HG02840 (cell line): ENCODE measurements around the gene CLOCK.
A peak's percentile ranks its signal among the peaks of the same experiment; 100 is the strongest.

Source experiments
- ATAC-seq: cut with Tn5 transposase; IDR thresholded peaks from one replicate; pipeline ENCODE4 v1.9.1; 2021; ENCODE audit warnings: mild to moderate bottlenecking, moderate library complexity, moderate number of reproducible peaks; ENCODE audit not compliant: unreplicated experiment, low FRiP score

Gene CLOCK

DNA sequence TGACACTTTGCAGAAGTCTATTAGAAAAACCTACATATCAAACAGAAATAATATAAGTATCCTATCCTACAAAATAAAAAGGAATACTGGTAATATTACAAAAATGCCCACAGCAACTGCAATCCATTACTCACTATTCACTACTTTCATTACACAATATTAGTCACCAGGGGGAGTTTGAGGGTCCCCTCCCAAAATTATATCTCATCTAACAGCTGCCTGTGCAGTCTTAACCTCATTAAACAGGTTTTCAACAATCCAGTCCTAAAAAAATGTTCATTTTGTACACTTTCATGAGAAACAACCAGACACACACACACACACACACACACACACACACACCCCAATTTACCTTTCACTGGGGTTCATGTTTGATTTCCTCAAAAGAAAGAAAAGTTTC is 2.9 kb downstream of the CLOCK start:
- ATAC-seq = no peak

GRCh38 chr4:55540271-55540670 is 6.4 kb downstream of the CLOCK start:
- ATAC-seq = no peak

GRCh38 chr4:55539658-55540057 is 7.1 kb downstream of the CLOCK start:
- no peak for ATAC-seq

GRCh38 chr4:55538531-55538930 is 8.2 kb downstream of the CLOCK start:
- no peak for ATAC-seq

DNA sequence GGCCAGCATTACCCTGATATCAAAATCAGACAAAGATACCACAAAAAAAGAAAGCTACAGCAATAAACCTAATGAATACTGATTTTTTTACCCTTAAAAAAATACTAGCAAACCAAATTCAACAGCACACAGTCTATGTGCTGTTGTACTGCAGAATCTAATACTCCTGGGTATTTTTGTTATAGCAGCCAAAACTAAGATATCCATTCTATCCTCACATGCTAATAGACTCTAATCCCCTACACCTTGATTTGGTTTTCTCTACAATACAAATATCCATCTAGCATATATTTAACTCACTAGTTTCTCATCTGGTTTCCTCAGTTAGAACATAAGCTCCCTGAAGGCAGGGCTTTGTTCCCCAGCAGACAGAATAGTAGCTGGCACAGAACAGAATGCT is 12.4 kb downstream of the CLOCK start:
- ATAC-seq = no peak

DNA sequence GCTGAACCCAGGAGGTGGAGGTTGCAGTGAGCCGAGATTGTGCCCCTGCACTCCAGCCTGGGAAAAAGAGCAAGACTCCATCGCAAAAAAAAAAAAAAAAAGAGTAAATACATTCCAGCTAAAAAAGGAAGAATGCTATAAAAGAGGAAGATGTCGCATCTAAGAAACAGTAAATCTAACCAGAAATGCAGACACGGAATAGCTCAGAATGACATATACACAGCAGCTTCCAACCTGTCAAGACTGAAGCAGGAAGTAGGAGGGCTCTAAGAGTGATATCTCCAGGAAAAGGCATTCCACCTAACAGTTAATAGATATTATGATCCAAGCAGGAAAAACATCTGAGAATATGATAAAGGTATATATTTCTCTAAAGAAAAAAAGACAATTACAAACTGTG is 16.0 kb downstream of the CLOCK start:
- no peak for ATAC-seq

- ATAC-seq = no peak
These were observed 16.5 kb downstream of the CLOCK start for GRCh38 chr4:55530167-55530566.

GRCh38 chr4:55528491-55528890 is 18.2 kb downstream of the CLOCK start:
- no peak for ATAC-seq

DNA sequence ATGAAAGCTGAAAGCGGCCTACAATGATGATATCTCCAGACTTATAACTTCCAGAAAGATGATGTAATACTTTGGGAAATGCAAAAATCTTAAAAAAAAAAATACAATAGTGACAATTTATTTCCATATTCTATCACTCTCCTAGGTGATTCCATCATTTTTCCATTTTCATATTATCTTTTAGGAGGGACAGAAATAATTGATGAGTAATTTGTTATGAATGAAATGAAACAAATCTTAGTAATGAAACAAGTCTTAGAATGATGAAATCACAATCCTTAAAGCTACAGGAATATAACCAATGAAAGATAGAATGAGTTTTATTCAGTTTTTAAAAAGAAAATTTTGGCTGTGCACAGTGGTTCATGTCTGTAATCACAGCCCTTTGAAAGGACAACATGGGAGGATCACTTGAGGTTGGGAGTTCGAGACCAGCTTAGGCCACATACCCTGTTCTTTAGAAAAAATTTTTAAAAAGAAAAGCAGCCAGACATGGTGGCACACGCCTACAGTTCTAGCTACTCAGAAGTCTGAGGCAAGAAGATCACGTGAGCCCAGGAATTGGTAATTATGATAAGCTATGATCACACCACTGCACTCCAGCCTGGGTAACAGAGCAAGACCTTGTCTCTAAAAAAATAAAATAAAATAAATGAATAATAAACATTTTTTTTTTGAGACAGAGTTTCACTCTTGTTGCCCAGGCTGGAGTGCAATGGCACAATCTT is 21.7 kb downstream of the CLOCK start:
- ATAC-seq = no peak

DNA sequence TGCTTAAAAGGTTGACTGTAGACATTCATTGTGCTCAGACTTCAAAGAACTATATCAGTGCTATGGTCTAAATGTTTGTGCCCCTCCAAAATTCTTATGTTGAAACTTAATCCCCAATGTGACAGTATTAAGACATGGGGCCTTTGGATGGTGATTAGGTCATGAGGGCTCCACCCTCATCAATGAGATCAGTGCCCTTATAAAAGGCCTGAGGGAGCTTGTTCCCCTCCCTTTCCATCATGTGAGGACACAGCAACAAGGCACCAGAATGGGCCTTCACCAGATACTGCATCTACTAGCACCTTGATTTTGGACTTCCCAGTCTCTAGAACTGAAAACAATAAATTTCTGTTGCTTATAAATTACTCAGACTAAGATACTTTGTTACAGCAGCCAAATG is 28.3 kb downstream of the CLOCK start:
- ATAC-seq = no peak

DNA sequence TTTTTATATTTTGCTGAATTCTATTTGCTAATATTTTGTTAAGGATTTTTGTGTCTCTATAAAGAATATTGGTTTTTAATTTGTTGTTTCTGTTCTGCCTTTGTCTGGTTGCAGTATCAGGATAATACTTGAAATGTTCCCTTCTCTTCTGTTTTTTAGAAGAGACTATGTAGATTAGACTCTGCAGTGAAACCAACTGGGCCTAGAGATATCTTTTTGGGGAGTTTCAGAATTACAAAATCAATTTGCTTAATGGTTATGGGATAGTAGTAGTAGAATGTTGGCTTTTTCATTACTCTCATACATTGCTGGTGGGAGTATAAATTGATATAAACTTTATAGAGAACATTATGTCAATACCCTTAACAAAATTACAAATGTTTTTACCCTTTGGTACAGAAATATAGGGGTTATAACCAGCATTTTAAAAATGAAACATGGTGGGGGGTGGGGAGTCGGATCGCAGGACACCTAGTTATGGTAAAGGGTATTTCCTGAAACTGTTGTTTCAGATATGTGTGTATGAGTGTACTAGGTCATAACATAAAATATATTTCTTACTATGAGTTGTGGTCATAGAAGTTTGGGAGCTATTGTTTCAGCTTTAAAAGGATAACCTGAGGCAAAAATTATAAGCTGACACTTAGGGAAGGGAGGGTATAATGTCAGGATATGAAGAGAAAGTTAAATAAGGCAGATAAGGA is 29.0 kb downstream of the CLOCK start:
- peak; percentile 68 for ATAC-seq

- ATAC-seq = no peak
These were observed 33.7 kb downstream of the CLOCK start for GRCh38 chr4:55512922-55513571.

GRCh38 chr4:55512077-55512476 is 34.6 kb downstream of the CLOCK start:
- no peak for ATAC-seq

- no peak for ATAC-seq
These were observed 36.0 kb downstream of the CLOCK start for GRCh38 chr4:55510685-55511084.

DNA sequence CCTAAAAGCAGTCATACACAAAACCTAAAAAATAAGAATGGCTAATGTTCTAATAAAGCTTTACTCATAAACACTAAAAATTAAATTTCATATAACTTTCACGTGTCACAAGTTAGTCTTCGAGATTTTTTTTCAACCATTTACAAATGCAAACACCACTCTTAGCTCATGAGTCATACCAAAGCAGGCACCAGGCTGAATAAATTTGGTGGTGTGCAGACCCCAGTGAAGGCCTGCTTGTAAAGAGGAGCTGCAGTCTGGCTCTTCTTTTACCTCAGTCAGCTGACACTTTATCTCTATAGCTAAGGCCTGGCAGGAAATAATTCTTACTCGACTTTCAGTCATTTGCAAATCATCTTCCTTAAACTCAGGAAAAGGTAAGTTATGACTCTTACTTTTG is 37.4 kb downstream of the CLOCK start:
- no peak for ATAC-seq

- ATAC-seq = no peak
These were observed 39.1 kb downstream of the CLOCK start for GRCh38 chr4:55507612-55508011.

DNA sequence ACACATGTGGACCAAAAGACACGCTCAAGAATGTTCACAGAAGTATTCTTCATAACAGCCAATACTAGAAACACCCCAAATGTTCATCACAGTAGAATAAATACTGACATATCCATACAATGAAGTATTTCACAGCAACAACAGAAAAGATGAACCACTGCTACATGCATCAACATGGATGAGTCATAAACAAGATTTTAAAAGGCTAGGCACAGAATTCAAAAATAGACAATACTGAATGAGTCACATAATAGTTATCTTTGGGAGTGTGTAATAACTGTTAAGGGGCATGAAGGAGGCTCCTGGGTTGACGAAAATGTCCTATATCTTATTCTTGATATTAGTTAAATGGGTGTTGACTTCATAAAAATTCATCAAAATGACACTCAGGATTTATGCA is 43.5 kb downstream of the CLOCK start:
- no peak for ATAC-seq

DNA sequence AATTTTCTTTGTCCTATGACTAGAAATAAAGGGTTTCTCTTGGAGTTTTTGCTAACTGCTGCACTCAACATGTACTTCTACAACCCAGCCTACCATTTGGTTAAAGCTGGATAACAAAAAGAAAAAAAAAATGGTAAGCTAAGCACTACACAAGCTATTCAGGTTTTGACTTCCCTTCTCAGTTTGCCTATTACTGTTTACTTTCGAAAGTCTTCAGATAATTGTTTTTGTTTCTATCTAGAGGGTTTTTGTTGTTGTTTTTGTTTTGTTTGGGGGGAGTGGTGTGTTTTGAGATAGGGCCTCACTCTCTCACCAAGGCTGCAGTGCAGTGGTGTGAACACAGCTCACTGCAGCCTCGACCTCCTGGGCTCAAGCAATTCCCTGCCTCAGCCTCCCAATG is 46.6 kb downstream of the CLOCK start:
- no peak for ATAC-seq

DNA sequence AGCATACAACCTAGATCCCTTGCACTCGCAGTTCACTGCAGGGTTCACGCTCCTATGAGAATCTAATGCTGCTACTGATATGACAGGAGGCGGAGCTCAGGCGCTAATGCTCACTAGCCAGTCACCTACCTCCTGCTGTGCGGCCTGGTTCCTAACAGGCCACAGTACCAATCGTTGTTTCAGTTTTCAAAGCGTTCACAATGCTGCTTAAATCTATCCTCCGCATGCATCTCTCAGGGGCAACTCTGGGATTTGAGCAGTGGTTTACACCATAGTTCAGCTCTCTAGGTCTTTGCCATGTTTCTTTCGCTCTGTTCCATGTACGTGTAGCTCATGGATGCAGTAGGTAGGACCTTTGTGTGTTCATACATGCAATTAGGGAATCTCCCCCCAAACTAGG is 47.2 kb downstream of the CLOCK start:
- ATAC-seq = no peak

GRCh38 chr4:55498051-55498450 is 48.7 kb downstream of the CLOCK start:
- no peak for ATAC-seq

GRCh38 chr4:55491486-55491885 is 55.2 kb downstream of the CLOCK start:
- no peak for ATAC-seq

- no peak for ATAC-seq
These were observed 58.0 kb downstream of the CLOCK start for GRCh38 chr4:55488716-55489115.
